AG04449 (cell line): ENCODE data around the gene PTPRE.

ENCODE experiments used
- CTCF ChIA-PET: fragments of 350-600 bp; formaldehyde crosslinking; extraction: SDS; loops from one replicate; lab custom pipeline; 2021; ENCODE audit warnings: antibody characterized with exemption; lab: Yijun Ruan, JAX
- POLR2A ChIA-PET: fragments of 400-600, 350-600 bp; formaldehyde crosslinking; extraction: SDS; loops from one replicate; lab custom pipeline; 2020; ENCODE audit warnings: antibody characterized with exemption, inconsistent platforms; lab: Yijun Ruan, JAX
- DNase-seq: peaks from one replicate; pipeline ENCODE4 v3.0.0-alpha.2; 2010; ENCODE audit warnings: low read depth, low spot score
- H3K4me3 ChIP-seq: 2 replicates; pipeline ENCODE4 v1.5.1; 2011; ENCODE audit warnings: low read depth, mild to moderate bottlenecking, control low read depth, low read length
- CTCF ChIP-seq: IDR thresholded peaks from one replicate; pipeline ENCODE4 v1.5.1; 2011; ENCODE audit warnings: mild to moderate bottlenecking, moderate library complexity, low read length, control low read depth, inconsistent platforms; ENCODE audit not compliant: insufficient read depth; ENCODE audit errors: missing control alignments

The PTPRE gene

GRCh38 chr10:127896590-127896989, 10.3 kb upstream of the PTPRE start:
- H3K4me3 ChIP-seq, result no peak overlapping the region
- ChIA-PET CTCF (no interaction called here), POLR2A (no interaction called here)
- no peak for DNase-seq
- TF ChIP-seq CTCF, result no peak

DNA sequence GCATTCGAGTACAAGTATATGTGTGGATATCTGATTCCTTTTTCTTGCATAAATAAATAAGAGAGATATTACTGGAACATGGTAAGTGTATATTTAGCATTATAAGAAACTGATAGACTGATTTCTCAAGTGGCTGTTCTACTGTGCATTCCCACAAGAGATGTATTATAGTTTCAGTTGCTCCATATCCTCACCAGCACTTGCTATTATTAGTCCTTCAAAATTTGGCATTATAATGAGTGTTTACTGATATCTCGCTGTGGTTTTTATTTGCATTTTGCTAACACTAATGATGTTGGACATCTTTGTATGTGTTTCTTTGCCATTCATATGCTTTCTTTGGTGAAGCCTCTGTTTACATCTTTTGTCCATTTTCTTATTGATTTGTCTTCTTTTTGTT, 9.7 kb upstream of the PTPRE start:
- no peak for TF ChIP-seq CTCF
- POLR2A ChIA-PET, result no interaction called here
- no peak overlapping the region for H3K4me3 ChIP-seq
- DNase-seq, result no peak
- CTCF ChIA-PET, result no interaction called here

DNA sequence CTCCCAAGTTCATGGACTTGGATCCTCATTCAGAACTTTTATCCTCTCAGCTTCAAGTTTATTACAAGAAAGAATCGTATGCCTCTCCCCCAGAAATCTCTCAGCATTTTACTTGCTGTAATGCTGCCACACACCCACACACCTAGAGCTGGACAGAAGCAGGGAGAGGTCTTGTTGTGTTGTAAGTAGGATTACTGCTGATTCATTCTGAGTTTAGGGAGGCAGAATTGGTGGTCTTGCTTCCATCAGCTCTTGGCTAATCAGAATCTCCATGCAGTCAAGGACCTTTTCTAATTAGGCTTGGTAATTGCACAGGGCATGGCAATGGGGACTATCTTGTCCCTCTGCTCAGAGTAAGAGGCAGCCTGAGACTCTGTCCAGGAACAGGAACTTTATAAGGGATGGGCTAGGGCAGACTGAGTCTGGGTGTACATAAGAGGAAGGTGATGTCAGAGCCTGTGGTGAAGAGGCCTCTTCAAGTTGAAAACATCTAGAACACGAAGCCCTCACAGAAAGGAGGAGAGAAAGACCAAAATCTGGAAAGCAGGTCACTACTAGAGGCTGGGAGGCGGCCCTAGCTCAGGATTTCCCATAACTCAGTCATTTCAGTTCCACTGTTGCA, 7.0 kb upstream of the PTPRE start:
- TF ChIP-seq CTCF, result no peak
- POLR2A ChIA-PET, result no interaction called here
- CTCF ChIA-PET, result no interaction called here
- no peak for DNase-seq
- H3K4me3 ChIP-seq, result no peak overlapping the region

GRCh38 chr10:127903789-127904188, 3.1 kb upstream of the PTPRE start:
- H3K4me3 ChIP-seq, result no peak overlapping the region
- TF ChIP-seq CTCF, result no peak
- ChIA-PET POLR2A (no interaction called here), CTCF (interaction anchor here (3.0 kb wide), 1 partner anchor 108 kb away, joined by 24 read pairs; no protein-coding TSS in a partner anchor)
- no peak for DNase-seq

DNA sequence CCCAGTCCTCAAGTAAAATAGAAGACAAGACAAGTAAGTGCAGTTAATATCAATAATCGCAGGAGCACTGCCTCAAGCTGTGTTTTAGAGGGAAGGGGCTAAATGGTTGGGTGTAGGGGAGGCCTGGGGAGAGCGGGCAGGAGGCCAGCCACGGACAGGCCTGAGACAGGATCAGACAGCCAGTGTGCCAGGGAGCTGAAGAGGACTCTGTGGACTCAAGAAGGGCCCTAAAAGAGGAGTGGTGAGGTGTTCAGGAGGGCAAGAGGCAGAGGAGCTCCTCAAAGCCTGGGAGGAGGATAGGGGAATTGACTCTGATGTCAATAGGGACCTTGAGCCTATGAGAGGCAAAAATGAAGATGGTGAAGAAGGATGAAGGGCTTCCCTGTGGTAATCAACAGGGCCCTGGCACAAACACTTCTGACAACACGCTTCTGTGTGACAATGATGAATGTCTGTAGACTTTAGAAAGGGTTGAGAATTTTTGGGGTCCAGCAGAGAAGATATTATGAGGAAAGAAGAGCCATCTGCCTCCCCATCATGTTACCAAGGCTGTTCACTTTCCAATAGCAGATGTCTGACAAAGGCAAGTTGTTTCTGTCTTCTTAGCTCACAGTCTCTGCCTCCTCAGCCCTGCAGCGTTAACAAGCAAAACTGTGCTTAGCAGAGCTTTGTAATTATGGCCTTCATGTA, 2.4 kb upstream of the PTPRE start:
- no peak for DNase-seq
- ChIA-PET CTCF (interaction anchor here (0.8 to 3.0 kb wide), 2 partner anchors 107 to 165 kb away, joined by 4 to 24 read pairs; no protein-coding TSS in a partner anchor), POLR2A (no interaction called here)
- no peak overlapping the region for H3K4me3 ChIP-seq
- no peak for TF ChIP-seq CTCF

DNA sequence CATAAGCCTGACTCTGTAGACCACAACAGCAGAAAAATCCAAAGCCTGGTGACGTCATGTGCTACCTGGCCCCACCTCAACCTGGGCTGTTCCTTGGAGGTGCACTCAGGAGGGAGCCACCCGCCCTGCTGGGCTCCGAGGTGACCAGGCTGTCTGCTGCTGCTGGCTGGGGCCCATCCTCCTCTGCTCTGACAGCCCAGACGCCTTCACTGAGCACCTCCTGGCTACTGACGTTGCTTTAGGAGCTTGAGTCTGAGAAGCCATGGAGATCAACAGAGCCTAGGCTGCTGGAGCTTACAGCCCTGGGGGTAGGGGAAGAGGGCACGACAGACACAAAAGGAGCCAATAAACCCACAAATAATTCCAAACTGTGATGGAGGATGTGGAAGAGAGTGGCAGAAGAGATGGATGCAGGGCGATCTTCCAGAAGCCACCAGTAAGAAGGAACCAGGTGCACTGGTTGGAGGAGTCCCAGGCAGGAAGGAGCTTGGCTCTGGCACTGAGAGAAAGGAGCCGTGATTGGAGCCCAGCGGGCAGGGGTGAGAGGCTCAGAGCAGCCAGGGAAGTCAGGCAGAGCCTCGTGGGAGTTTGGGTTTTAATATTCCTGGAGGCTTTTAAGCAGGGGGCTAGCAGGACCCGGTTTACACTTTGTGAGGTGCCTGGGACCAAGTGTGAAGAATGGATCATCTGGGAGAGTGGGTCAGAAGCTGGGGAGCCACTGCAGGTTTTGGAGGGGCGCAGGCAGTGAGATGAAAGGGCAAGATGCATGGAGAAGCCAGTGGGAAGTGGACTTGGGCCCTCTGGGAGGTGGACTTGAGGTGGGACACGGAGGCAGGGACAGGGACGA, 1.7 kb upstream of the PTPRE start:
- POLR2A ChIA-PET, result no interaction called here
- TF ChIP-seq CTCF, result no peak

More for the DNA sequence above, 1.7 kb upstream of the PTPRE start:
- no peak overlapping the region for H3K4me3 ChIP-seq
- DNase-seq, result no peak
- CTCF ChIA-PET, result interaction anchor here (0.8 to 3.2 kb wide), 6 partner anchors 15 to 166 kb away, joined by 3 to 25 read pairs (median 5); no protein-coding TSS in a partner anchor
